Measurements from ENCODE around the gene SYT2. TPM values are rescaled to one million over a fixed set of nuclear protein-coding genes. Genes with fewer than 3 reads are reported as not detected.
"Not testable (repeated sequence)": the region's sequence is repeated elsewhere in the genome, so short reads cannot be mapped to it uniquely, and the experiment has no call there.

The SYT2 gene
- total and polyA plus RNA-seq, 5 donors from 2014 or later: 0.05 TPM; not detected in 3

- H3K27me3 ChIP-seq (ENCODE audit: control insufficient read depth, insufficient read depth, low read length): peaks cover 17% of the 10 kb centered on the region
- no peak for ATAC-seq (ENCODE audit: low read depth in 2 of 2)
- Mint-ChIP-seq H3K27me3 (peaks cover 73% of the 10 kb centered on the region), H3K9me3 (no peaks in the 10 kb centered on the region), H3K4me3 (peak overlapping the region in 2 of 4 donors; percentile 46 to 76), H3K36me3 (no peaks in the 10 kb centered on the region), H3K27ac (no peak overlapping the region), H3K4me1 (peaks cover 0 to 47% (median 12%) of the 10 kb centered on the region in 4 donors)
- H3K9me3 ChIP-seq (ENCODE audit: control insufficient read depth in 2 of 2, low read length in 2 of 2): no peaks in the 10 kb centered on the region
- peaks cover 27% of the 10 kb centered on the region for H3K4me1 ChIP-seq (ENCODE audit: control insufficient read depth, insufficient read depth, low read length, poor library complexity, severe bottlenecking)
- DNase-seq: no peak
- H3K27ac ChIP-seq (ENCODE audit: insufficient read depth, low read length, poor library complexity, severe bottlenecking): no peak overlapping the region
- no peak overlapping the region for H3K4me3 ChIP-seq (ENCODE audit: low read depth, low read length)
- no peaks in the 10 kb centered on the region for H3K36me3 ChIP-seq (ENCODE audit: control insufficient read depth, insufficient read depth, low read length)
Observed at GRCh38 chr1:202645097-202645476, 65.2 kb downstream of the SYT2 start.

GRCh38 chr1:202644219-202645096, 65.8 kb downstream of the SYT2 start:
- Mint-ChIP-seq H3K27ac (peak overlapping the region in 2 of 3 donors; percentile 11 to 90), H3K9me3 (no peaks in the 10 kb centered on the region)
- peaks cover 20% of the 10 kb centered on the region for H3K27me3 ChIP-seq (ENCODE audit: control insufficient read depth, insufficient read depth, low read length)

GRCh38 chr1:202643397-202644218, 66.6 kb downstream of the SYT2 start:
- H3K9me3 Mint-ChIP-seq: no peaks in the 10 kb centered on the region
- H3K4me3 Mint-ChIP-seq: peak overlapping the region; percentile 74 to 86 (median 82)
- peaks cover 87% of the 10 kb centered on the region for H3K27me3 Mint-ChIP-seq
- Histone ChIP-seq H3K27ac (ENCODE audit: insufficient read depth, low read length, poor library complexity, severe bottlenecking) (no peak overlapping the region), H3K9me3 (ENCODE audit: control insufficient read depth in 2 of 2, low read length in 2 of 2) (no peaks in the 10 kb centered on the region), H3K27me3 (ENCODE audit: control insufficient read depth, insufficient read depth, low read length) (peaks cover 20% of the 10 kb centered on the region), H3K4me1 (ENCODE audit: control insufficient read depth, insufficient read depth, low read length, poor library complexity, severe bottlenecking) (peaks cover 27% of the 10 kb centered on the region), H3K4me3 (ENCODE audit: low read depth, low read length) (no peak overlapping the region), H3K36me3 (ENCODE audit: control insufficient read depth, insufficient read depth, low read length) (no peaks in the 10 kb centered on the region)
- no peak overlapping the region for H3K27ac Mint-ChIP-seq
- ATAC-seq (ENCODE audit: low read depth in 2 of 2): peak in 1 of 2 donors; percentile 12
- no peaks in the 10 kb centered on the region for H3K36me3 Mint-ChIP-seq
- peak in 1 of 3 donors; percentile 23 for DNase-seq
- H3K4me1 Mint-ChIP-seq: peaks cover 0 to 46% (median 12%) of the 10 kb centered on the region in 4 donors

More at GRCh38 chr1:202644219-202645096, 65.8 kb downstream of the SYT2 start:
- Mint-ChIP-seq H3K27me3 (peaks cover 79% of the 10 kb centered on the region), H3K4me3 (peak overlapping the region in 3 of 4 donors; percentile 76 to 86 (median 80)), H3K36me3 (no peaks in the 10 kb centered on the region), H3K4me1 (peaks cover 0 to 47% (median 12%) of the 10 kb centered on the region in 4 donors)
- H3K36me3 ChIP-seq (ENCODE audit: control insufficient read depth, insufficient read depth, low read length): no peaks in the 10 kb centered on the region
- DNase-seq (no peak), ATAC-seq (ENCODE audit: low read depth in 2 of 2) (no peak)
- H3K27ac ChIP-seq (ENCODE audit: insufficient read depth, low read length, poor library complexity, severe bottlenecking): no peak overlapping the region
- no peaks in the 10 kb centered on the region for H3K9me3 ChIP-seq (ENCODE audit: control insufficient read depth in 2 of 2, low read length in 2 of 2)
- H3K4me3 ChIP-seq (ENCODE audit: low read depth, low read length): no peak overlapping the region
- H3K4me1 ChIP-seq (ENCODE audit: control insufficient read depth, insufficient read depth, low read length, poor library complexity, severe bottlenecking): peaks cover 27% of the 10 kb centered on the region

- peak in 1 of 3 donors; percentile 10 for DNase-seq
- no peak overlapping the region for H3K4me3 ChIP-seq (ENCODE audit: low read depth, low read length)
- peak overlapping the region; percentile 44 to 86 (median 78) for H3K4me3 Mint-ChIP-seq
Observed at GRCh38 chr1:202642619-202643291, 67.5 kb downstream of the SYT2 start.

GRCh38 chr1:202642212-202642611, 68.0 kb downstream of the SYT2 start:
- peak overlapping the region in 3 of 4 donors; percentile 77 to 86 (median 79) for H3K4me3 Mint-ChIP-seq

More at GRCh38 chr1:202642619-202643291, 67.5 kb downstream of the SYT2 start:
- Mint-ChIP-seq H3K9me3 (no peaks in the 10 kb centered on the region), H3K27ac (no peak overlapping the region), H3K27me3 (peaks cover 96% of the 10 kb centered on the region), H3K36me3 (no peaks in the 10 kb centered on the region), H3K4me1 (peaks cover 0 to 44% (median 12%) of the 10 kb centered on the region in 4 donors)
- ATAC-seq (ENCODE audit: low read depth in 2 of 2): peak in 1 of 2 donors; percentile 29
- Histone ChIP-seq H3K36me3 (ENCODE audit: control insufficient read depth, insufficient read depth, low read length) (no peaks in the 10 kb centered on the region), H3K9me3 (ENCODE audit: control insufficient read depth in 2 of 2, low read length in 2 of 2) (no peaks in the 10 kb centered on the region), H3K27me3 (ENCODE audit: control insufficient read depth, insufficient read depth, low read length) (peaks cover 19% of the 10 kb centered on the region), H3K4me1 (ENCODE audit: control insufficient read depth, insufficient read depth, low read length, poor library complexity, severe bottlenecking) (peaks cover 27% of the 10 kb centered on the region), H3K27ac (ENCODE audit: insufficient read depth, low read length, poor library complexity, severe bottlenecking) (no peak overlapping the region)

GRCh38 chr1:202639500-202639899, 70.8 kb downstream of the SYT2 start:
- no peaks in the 10 kb centered on the region for H3K9me3 ChIP-seq (ENCODE audit: control insufficient read depth in 2 of 2, low read length in 2 of 2)
- H3K4me1 ChIP-seq (ENCODE audit: control insufficient read depth, insufficient read depth, low read length, poor library complexity, severe bottlenecking): peaks cover 24% of the 10 kb centered on the region
- no peak overlapping the region for H3K27ac ChIP-seq (ENCODE audit: insufficient read depth, low read length, poor library complexity, severe bottlenecking)
- DNase-seq: no peak
- no peak overlapping the region for H3K4me3 Mint-ChIP-seq
- peaks cover 0 to 33% (median 11%) of the 10 kb centered on the region in 4 donors for H3K4me1 Mint-ChIP-seq
- H3K9me3 Mint-ChIP-seq: peaks cover 0 to 2% (median 0%) of the 10 kb centered on the region in 7 donors
- H3K36me3 ChIP-seq (ENCODE audit: control insufficient read depth, insufficient read depth, low read length): no peaks in the 10 kb centered on the region
- H3K27me3 ChIP-seq (ENCODE audit: control insufficient read depth, insufficient read depth, low read length): peaks cover 18% of the 10 kb centered on the region
- H3K27me3 Mint-ChIP-seq: peaks cover 78% of the 10 kb centered on the region
- ATAC-seq (ENCODE audit: low read depth in 2 of 2): no peak
- H3K4me3 ChIP-seq (ENCODE audit: low read depth, low read length): no peak overlapping the region
- H3K27ac Mint-ChIP-seq: no peak overlapping the region
- no peaks in the 10 kb centered on the region for H3K36me3 Mint-ChIP-seq

More at GRCh38 chr1:202642212-202642611, 68.0 kb downstream of the SYT2 start:
- H3K36me3 ChIP-seq (ENCODE audit: control insufficient read depth, insufficient read depth, low read length): no peaks in the 10 kb centered on the region
- H3K27ac ChIP-seq (ENCODE audit: insufficient read depth, low read length, poor library complexity, severe bottlenecking): no peak overlapping the region
- no peaks in the 10 kb centered on the region for H3K9me3 ChIP-seq (ENCODE audit: control insufficient read depth in 2 of 2, low read length in 2 of 2)
- Mint-ChIP-seq H3K27ac (no peak overlapping the region), H3K4me1 (peaks cover 0 to 44% (median 12%) of the 10 kb centered on the region in 4 donors), H3K36me3 (no peaks in the 10 kb centered on the region), H3K27me3 (peaks cover 94% of the 10 kb centered on the region), H3K9me3 (no peaks in the 10 kb centered on the region)
- peaks cover 27% of the 10 kb centered on the region for H3K4me1 ChIP-seq (ENCODE audit: control insufficient read depth, insufficient read depth, low read length, poor library complexity, severe bottlenecking)
- no peak for ATAC-seq (ENCODE audit: low read depth in 2 of 2)
- peaks cover 18% of the 10 kb centered on the region for H3K27me3 ChIP-seq (ENCODE audit: control insufficient read depth, insufficient read depth, low read length)
- DNase-seq: no peak
- no peak overlapping the region for H3K4me3 ChIP-seq (ENCODE audit: low read depth, low read length)

GRCh38 chr1:202638701-202639305, 71.5 kb downstream of the SYT2 start:
- not testable (repeated sequence) for H3K4me3 ChIP-seq (ENCODE audit: low read depth, low read length); H3K9me3 ChIP-seq (ENCODE audit: control insufficient read depth in 2 of 2, low read length in 2 of 2); H3K36me3 Mint-ChIP-seq; H3K27ac ChIP-seq (ENCODE audit: insufficient read depth, low read length, poor library complexity, severe bottlenecking); DNase-seq; H3K9me3 Mint-ChIP-seq; H3K4me3 Mint-ChIP-seq; H3K36me3 ChIP-seq (ENCODE audit: control insufficient read depth, insufficient read depth, low read length); ATAC-seq (ENCODE audit: low read depth in 2 of 2); H3K27ac Mint-ChIP-seq
- H3K4me1 ChIP-seq (ENCODE audit: control insufficient read depth, insufficient read depth, low read length, poor library complexity, severe bottlenecking): peaks cover 17% of the 10 kb centered on the region
- H3K27me3 ChIP-seq (ENCODE audit: control insufficient read depth, insufficient read depth, low read length): peaks cover 18% of the 10 kb centered on the region
- Mint-ChIP-seq H3K4me1 (peaks cover 0 to 26% (median 9%) of the 10 kb centered on the region in 4 donors), H3K27me3 (peaks cover 76% of the 10 kb centered on the region)

All from CD4-positive, CD25-positive, alpha-beta regulatory T cell (primary cell).